GM12891 (cell line): ENCODE data around the gene SLC8A1.
A peak's percentile ranks its signal among the peaks of the same experiment; 100 is the strongest.

Experiments
- DNase-seq: peaks from one replicate; pipeline ENCODE4 v3.0.0; 2011; ENCODE audit warnings: low spot score; ENCODE audit not compliant: insufficient read length
- FAIRE-seq: peaks from 2 replicates; lab custom pipeline; 2011; peaks lifted over from hg19 to GRCh38; lab: Jason Lieb, UNC
- PAX5 ChIP-seq: IDR thresholded peaks from 2 replicates; pipeline ENCODE4 v1.6.1; 2011; ENCODE audit warnings: low read length, moderate library complexity, mild to moderate bottlenecking; ENCODE audit not compliant: insufficient read depth, severe bottlenecking
- POLR2A ChIP-seq: IDR thresholded peaks from 2 replicates; pipeline ENCODE4 v1.6.1; 2011; ENCODE audit warnings: low read depth, low read length, control low read depth
- POLR2AphosphoS5 ChIP-seq: IDR thresholded peaks from 2 replicates; pipeline ENCODE4 v1.6.1; 2011; ENCODE audit warnings: low read depth, low read length, control low read depth
- POU2F2 ChIP-seq: IDR thresholded peaks from 2 replicates; pipeline ENCODE4 v1.6.1; 2011; ENCODE audit warnings: low read depth, mild to moderate bottlenecking, control low read depth, low read length, moderate library complexity
- SPI1 ChIP-seq: IDR thresholded peaks from 2 replicates; pipeline ENCODE4 v1.6.1; 2011; ENCODE audit warnings: low read depth, low read length, control low read depth
- TAF1 ChIP-seq: IDR thresholded peaks from 2 replicates; pipeline ENCODE4 v1.6.1; 2011; ENCODE audit warnings: low read depth, low read length, control low read depth

The SLC8A1 gene

DNA sequence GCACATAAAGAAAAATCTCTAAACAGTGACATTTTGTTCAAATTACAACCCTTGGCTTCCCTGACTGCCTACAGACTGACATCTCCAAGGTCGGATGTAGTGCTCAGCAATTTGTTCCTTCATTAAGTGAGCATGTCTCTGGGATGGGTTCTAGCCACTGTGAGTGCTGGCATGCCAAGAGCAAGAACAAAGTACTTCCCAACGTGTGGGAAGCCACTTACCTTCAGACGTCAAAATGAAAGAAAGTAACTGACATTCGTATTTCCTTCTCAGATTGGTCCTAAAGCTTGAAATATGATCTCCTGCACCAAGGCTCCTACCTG is 193.8 kb downstream of the SLC8A1 start:
- DNase-seq (no peak), FAIRE-seq (no peak)
- TF ChIP-seq TAF1: no peak
- TF ChIP-seq POLR2A: no peak
- no peak for TF ChIP-seq PAX5
- TF ChIP-seq SPI1: no peak
- no peak for TF ChIP-seq POLR2AphosphoS5
- TF ChIP-seq POU2F2: no peak

DNA sequence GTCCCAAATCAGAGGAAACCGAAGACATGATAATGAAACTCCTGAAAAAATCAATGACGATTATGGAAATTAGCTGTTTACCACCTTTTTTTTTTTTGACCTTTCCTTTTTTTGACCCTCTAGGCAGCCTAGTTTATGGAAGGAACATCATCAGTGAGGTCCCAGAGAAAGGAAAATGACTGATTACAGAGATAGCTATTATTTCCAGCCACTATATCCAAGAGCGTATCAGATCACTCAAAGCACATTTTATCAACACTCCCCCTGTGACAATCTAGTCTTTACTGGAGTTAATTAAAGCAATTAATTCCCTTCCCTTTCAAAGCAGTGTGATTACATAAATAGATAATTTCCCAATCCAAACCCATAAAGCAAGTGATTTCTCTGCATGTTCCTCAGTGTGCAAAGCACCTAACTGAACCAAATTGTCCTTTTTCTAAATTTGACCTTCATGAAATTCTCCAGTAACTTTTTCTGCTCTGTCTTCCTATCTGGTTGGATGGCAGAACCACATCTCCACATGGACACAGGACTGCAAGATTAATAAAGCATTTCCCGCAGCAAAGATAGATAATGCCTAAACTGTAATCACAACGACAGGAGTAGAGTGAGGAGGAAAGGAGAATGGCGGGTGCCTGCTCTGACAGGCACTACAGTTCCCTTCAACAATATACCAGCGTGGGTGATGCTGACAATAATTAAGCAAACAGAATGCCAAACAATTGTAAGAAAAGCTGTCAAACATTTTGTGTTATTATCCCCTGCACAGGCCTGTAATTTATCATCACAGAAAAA is 194.4 kb downstream of the SLC8A1 start:
- DNase-seq (no peak), FAIRE-seq (no peak)
- TF ChIP-seq TAF1 (no peak), SPI1 (no peak), POLR2A (no peak), POU2F2 (no peak)

DNA sequence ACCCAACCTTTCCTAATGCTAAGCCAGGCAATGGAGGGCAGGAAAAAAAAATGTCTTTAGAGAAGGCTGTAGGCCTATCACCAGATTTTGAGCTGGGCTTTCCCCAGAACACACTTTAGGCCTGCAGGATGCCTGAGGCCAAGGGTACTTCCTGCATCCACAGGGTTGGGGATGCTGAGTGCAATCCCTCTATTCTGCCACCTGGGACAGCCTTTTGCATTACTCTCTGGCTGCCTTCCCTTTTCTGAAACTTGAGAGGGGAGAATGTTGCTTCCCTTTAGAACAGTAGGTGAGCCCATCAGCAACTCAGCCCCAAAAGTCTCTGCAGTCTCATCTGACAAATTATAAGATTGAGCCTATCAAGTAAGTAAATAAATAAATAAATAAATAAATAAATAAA is 195.2 kb downstream of the SLC8A1 start:
- TF ChIP-seq PAX5 (no peak), TAF1 (no peak), POLR2A (no peak), SPI1 (no peak), POU2F2 (no peak), POLR2AphosphoS5 (no peak)
- DNase-seq: no peak
- no peak for FAIRE-seq

DNA sequence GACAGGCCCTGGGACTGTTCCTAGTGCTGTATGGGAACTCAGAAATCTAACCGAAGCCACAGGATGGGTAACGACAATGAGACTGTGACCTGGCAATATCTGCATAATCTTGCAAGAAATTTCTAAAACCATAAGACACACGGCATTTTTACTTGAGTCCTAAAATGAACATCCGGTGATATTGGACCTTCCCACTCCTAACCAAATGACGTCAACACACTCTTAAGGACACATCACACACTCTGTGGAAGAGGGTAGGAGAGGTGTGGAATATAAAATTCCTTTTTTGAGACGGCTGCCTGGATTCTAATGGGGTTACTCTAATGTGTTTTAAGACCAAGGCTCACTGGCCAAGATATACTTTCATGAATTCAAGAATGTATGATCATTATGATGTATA is 195.9 kb downstream of the SLC8A1 start:
- FAIRE-seq (no peak), DNase-seq (no peak)
- TF ChIP-seq POU2F2: no peak

DNA sequence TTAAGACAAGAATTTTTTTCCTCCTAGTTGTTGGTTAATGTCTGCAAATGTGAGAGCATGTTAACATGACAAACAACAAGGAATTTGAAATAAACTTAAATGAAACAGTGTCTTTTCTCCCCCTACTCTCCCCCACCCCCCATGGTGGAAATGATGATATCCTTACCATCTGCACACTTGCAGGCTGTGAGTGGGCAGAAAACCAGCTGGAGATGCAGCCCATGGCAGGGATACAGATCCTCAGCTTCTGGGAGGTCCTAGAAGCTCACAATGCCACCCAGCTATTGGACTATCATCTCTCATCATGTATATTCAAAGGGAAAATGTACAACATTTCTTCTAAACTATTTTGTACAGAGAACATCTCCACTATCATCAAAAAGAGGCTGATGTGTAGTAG is 196.8 kb downstream of the SLC8A1 start:
- TF ChIP-seq POLR2AphosphoS5 (no peak), POLR2A (no peak), POU2F2 (no peak), PAX5 (no peak), TAF1 (no peak), SPI1 (no peak)
- DNase-seq: no peak
- FAIRE-seq: no peak

DNA sequence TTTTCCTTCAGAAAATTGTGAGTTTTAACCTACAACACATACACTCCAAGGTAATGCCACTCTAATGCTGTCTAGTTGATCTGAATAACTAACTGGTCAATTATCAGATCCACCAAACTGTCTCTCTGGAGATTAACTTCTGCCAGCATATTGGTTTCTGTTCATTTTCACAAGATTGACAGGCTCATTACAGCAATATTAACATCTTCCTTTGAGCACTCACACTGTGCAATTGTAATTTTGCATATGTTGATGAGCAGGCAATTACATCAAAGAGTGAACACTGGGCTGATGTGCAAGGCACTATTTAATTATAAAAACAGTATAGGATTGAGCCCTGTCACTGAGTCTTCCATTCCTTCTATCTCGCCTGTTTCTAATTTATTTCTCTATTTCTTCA is 197.3 kb downstream of the SLC8A1 start:
- peak; percentile 20 for FAIRE-seq
- TF ChIP-seq POLR2A (no peak), PAX5 (no peak), SPI1 (no peak), POLR2AphosphoS5 (no peak), TAF1 (no peak), POU2F2 (no peak)
- no peak for DNase-seq

DNA sequence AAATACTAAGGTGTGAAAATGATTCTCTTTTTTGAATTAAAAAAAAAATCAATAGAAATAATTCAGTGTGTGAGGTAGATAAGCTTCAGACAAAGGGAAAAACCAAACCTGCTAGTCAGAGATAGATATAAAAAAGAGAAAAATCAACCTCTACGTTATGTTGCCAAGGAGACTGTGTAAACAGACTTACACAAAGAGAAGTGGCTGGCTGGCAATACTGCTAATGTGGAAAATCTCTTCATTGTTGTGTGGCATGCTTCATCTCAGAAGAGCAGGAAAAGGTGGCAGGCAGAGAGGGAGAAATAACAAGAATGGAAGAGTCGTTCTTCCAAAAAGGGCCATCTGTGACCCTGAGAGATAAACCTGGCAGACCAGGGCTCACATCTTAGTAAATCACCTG is 200.8 kb downstream of the SLC8A1 start:
- TF ChIP-seq SPI1 (no peak), TAF1 (no peak), POLR2AphosphoS5 (no peak), POLR2A (no peak), PAX5 (no peak), POU2F2 (no peak)
- FAIRE-seq (no peak), DNase-seq (no peak)

DNA sequence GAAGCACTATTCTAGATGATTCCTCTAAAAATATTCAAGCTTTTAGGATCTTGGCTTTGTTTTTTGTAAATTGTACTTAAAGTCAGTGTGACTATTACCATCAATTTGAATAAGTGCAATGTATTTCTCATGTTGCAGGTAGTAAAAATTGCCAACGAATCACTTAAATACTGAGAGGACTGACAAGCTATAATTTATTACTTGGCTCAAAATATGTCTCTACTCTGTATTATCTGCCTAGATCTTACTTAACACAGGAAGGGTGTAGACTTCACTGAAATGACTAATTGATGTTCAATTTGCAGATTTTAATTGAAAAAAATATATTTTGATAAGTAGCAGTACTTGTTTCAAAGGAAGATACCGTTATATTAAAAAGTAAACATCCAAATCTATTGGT is 202.3 kb downstream of the SLC8A1 start:
- no peak for FAIRE-seq
- no peak for TF ChIP-seq POU2F2
- no peak for TF ChIP-seq SPI1
- no peak for TF ChIP-seq PAX5
- no peak for DNase-seq

DNA sequence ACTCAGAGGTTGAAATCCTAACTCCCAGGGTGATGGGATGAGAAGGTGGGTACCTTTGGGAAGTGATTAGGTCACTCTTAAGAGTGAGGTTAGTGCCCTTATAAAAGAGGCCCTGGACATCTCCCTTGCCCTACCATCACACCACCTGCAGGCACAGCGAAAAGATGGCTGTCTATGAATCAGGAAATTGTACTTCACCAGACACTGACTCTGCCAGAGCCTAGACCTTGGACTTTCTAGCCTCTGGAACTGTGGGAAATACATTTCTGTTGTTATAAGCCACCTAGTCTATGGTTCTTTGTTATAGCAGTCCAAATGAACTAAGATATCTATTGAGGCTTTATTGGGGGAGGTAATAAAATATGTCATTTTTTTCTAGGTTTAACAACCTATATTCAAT is 203.6 kb downstream of the SLC8A1 start:
- FAIRE-seq (no peak), DNase-seq (no peak)
- TF ChIP-seq POU2F2 (no peak), TAF1 (no peak), POLR2A (no peak), SPI1 (no peak), POLR2AphosphoS5 (no peak), PAX5 (no peak)

DNA sequence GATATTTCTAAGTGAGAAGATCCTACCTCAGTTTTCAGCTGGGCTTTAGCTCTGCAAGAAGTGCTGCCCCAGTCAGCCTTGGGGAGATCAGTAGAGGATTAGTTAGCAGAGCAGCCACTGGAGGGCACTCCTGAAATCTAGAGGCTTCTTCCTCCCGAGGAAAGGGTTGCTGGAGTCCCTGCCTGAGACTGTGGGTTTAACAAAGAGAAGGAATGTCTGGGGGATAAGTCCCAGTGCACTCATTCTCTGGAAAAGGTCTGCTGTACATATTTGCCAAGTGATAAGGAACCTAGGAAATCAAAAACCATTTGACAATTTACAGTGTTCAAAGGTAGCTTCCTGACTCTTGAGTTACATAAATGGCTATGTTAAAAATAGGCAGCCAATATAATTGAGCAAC is 207.2 kb downstream of the SLC8A1 start:
- TF ChIP-seq TAF1 (no peak), SPI1 (no peak)
- DNase-seq (peak; percentile 11), FAIRE-seq (peak; percentile 16)
